Effector memory CD8-positive, alpha-beta T cell (primary cell): ENCODE results near the gene MPZL2.

Experiments
- ATAC-seq: fragments of 150-1000 bp; cut with Tn5 transposase; replicated peaks from 2 replicates; pipeline ENCODE4 v1.10.0; 2021; ENCODE audit warnings: mild to moderate bottlenecking, moderate library complexity
- DNase-seq, 3 experiments: peaks; one replicate each; pipeline ENCODE4 v3.0.0; 2021
- H3K27ac Mint-ChIP-seq, 2 donors: one replicate each; pipeline ENCODE4 v1.8.0; 2022; ENCODE audit warnings: mild to moderate bottlenecking in 2 of 2, mixed read lengths in 2 of 2, moderate library complexity in 2 of 2
- H3K27me3 Mint-ChIP-seq, 2 donors: one replicate each; pipeline ENCODE4 v1.8.0; 2022; ENCODE audit warnings: mixed read lengths in 2 of 2
- H3K36me3 Mint-ChIP-seq: one replicate; pipeline ENCODE4 v1.8.0; 2022; ENCODE audit warnings: mild to moderate bottlenecking, moderate library complexity, mixed read lengths; ENCODE audit not compliant: insufficient read depth
- H3K4me1 Mint-ChIP-seq, 2 donors: one replicate each; pipeline ENCODE4 v1.8.0; 2022; ENCODE audit warnings: low read depth in 2 of 2, mixed read lengths in 2 of 2
- H3K4me3 Mint-ChIP-seq, 2 donors: one replicate each; pipeline ENCODE4 v1.8.0; 2022; ENCODE audit warnings: mild to moderate bottlenecking in 2 of 2, mixed read lengths in 2 of 2, moderate library complexity in 2 of 2
- H3K9me3 Mint-ChIP-seq, 2 donors: one replicate each; pipeline ENCODE4 v1.8.0; 2022; ENCODE audit warnings: mixed read lengths in 2 of 2

The MPZL2 gene

GRCh38 chr11:118276422-118276821 is 12.3 kb upstream of the MPZL2 start:
- Mint-ChIP-seq H3K4me3 (no peak overlapping the region), H3K27ac (no peak overlapping the region), H3K4me1 (peaks cover 2 to 3% of the 10 kb centered on the region in 2 donors), H3K27me3 (no peaks in the 10 kb centered on the region), H3K9me3 (no peaks in the 10 kb centered on the region), H3K36me3 (no peaks in the 10 kb centered on the region)
- no peak for ATAC-seq
- DNase-seq = no peak

- Mint-ChIP-seq H3K4me3 (no peak overlapping the region), H3K9me3 (no peaks in the 10 kb centered on the region), H3K27ac (no peak overlapping the region), H3K36me3 (no peaks in the 10 kb centered on the region), H3K27me3 (no peaks in the 10 kb centered on the region), H3K4me1 (no peaks in the 10 kb centered on the region)
- DNase-seq (no peak), ATAC-seq (no peak)
These were observed 11.1 kb upstream of the MPZL2 start for GRCh38 chr11:118275176-118275575.

GRCh38 chr11:118274186-118274585 is 10.1 kb upstream of the MPZL2 start:
- ATAC-seq (no peak), DNase-seq (no peak)
- H3K27ac Mint-ChIP-seq = no peak overlapping the region
- H3K36me3 Mint-ChIP-seq = no peaks in the 10 kb centered on the region
- no peaks in the 10 kb centered on the region for H3K4me1 Mint-ChIP-seq
- no peaks in the 10 kb centered on the region for H3K9me3 Mint-ChIP-seq
- H3K27me3 Mint-ChIP-seq = no peaks in the 10 kb centered on the region
- H3K4me3 Mint-ChIP-seq = no peak overlapping the region

GRCh38 chr11:118272001-118272400 is 7.9 kb upstream of the MPZL2 start:
- H3K4me1 Mint-ChIP-seq = no peaks in the 10 kb centered on the region
- no peaks in the 10 kb centered on the region for H3K27me3 Mint-ChIP-seq
- no peak overlapping the region for H3K4me3 Mint-ChIP-seq
- H3K9me3 Mint-ChIP-seq = no peaks in the 10 kb centered on the region
- DNase-seq = no peak
- ATAC-seq = no peak
- H3K36me3 Mint-ChIP-seq = no peaks in the 10 kb centered on the region
- H3K27ac Mint-ChIP-seq = no peak overlapping the region

- H3K36me3 Mint-ChIP-seq = no peaks in the 10 kb centered on the region
- no peak for ATAC-seq
- H3K27me3 Mint-ChIP-seq = peaks cover 17 to 18% of the 10 kb centered on the region in 2 donors
These were observed 3.4 kb upstream of the MPZL2 start for GRCh38 chr11:118267486-118267885.

GRCh38 chr11:118265954-118266353 is 1.9 kb upstream of the MPZL2 start:
- DNase-seq (no peak), ATAC-seq (no peak)
- Mint-ChIP-seq H3K4me3 (no peak overlapping the region), H3K9me3 (no peaks in the 10 kb centered on the region), H3K4me1 (peaks cover 4 to 9% of the 10 kb centered on the region in 2 donors), H3K27me3 (peaks cover 23% of the 10 kb centered on the region in 2 donors), H3K27ac (no peak overlapping the region), H3K36me3 (no peaks in the 10 kb centered on the region)

More at GRCh38 chr11:118267486-118267885, 3.4 kb upstream of the MPZL2 start:
- Mint-ChIP-seq H3K4me1 (peaks cover 4 to 5% of the 10 kb centered on the region in 2 donors), H3K4me3 (no peak overlapping the region), H3K9me3 (no peaks in the 10 kb centered on the region), H3K27ac (no peak overlapping the region)
- DNase-seq = no peak

- ATAC-seq = no peak
- no peaks in the 10 kb centered on the region for H3K36me3 Mint-ChIP-seq
- H3K9me3 Mint-ChIP-seq = no peaks in the 10 kb centered on the region
- no peak for DNase-seq
- peak overlapping the region; percentile 66 to 73 for H3K4me3 Mint-ChIP-seq
- H3K27me3 Mint-ChIP-seq = peaks cover 23% of the 10 kb centered on the region in 2 donors
- H3K4me1 Mint-ChIP-seq = peaks cover 4 to 11% of the 10 kb centered on the region in 2 donors
- peak overlapping the region in 1 of 2 donors; percentile 78 for H3K27ac Mint-ChIP-seq
These were observed 720 bp upstream of the MPZL2 start for GRCh38 chr11:118264569-118265465.

GRCh38 chr11:118263112-118263511 is 985 bp downstream of the MPZL2 start:
- Mint-ChIP-seq H3K9me3 (no peaks in the 10 kb centered on the region), H3K27me3 (peaks cover 23% of the 10 kb centered on the region in 2 donors), H3K4me3 (no peak overlapping the region), H3K4me1 (peaks cover 4 to 12% of the 10 kb centered on the region in 2 donors), H3K27ac (no peak overlapping the region), H3K36me3 (no peaks in the 10 kb centered on the region)
- no peak for DNase-seq
- no peak for ATAC-seq

- Mint-ChIP-seq H3K4me1 (peaks cover 4 to 12% of the 10 kb centered on the region in 2 donors), H3K36me3 (no peaks in the 10 kb centered on the region)
These were observed 3.7 kb downstream of the MPZL2 start for GRCh38 chr11:118260353-118260752.

GRCh38 chr11:118259138-118259537 is 5.0 kb downstream of the MPZL2 start:
- no peak for DNase-seq
- Mint-ChIP-seq H3K36me3 (no peaks in the 10 kb centered on the region), H3K27ac (no peak overlapping the region), H3K4me3 (no peak overlapping the region), H3K4me1 (peaks cover under 1 to 8% of the 10 kb centered on the region in 2 donors), H3K9me3 (no peaks in the 10 kb centered on the region), H3K27me3 (peaks cover 17 to 19% of the 10 kb centered on the region in 2 donors)
- ATAC-seq = no peak

More at GRCh38 chr11:118260353-118260752, 3.7 kb downstream of the MPZL2 start:
- Mint-ChIP-seq H3K27ac (no peak overlapping the region), H3K4me3 (no peak overlapping the region), H3K27me3 (peaks cover 23% of the 10 kb centered on the region in 2 donors), H3K9me3 (no peaks in the 10 kb centered on the region)
- peak in 1 of 3 experiments; percentile 22 for DNase-seq
- peak; percentile 96 for ATAC-seq

GRCh38 chr11:118258410-118258809 is 5.7 kb downstream of the MPZL2 start:
- no peak overlapping the region for H3K4me3 Mint-ChIP-seq
- peaks cover 13 to 15% of the 10 kb centered on the region in 2 donors for H3K27me3 Mint-ChIP-seq
- H3K27ac Mint-ChIP-seq = no peak overlapping the region
- DNase-seq (no peak), ATAC-seq (no peak)
- no peaks in the 10 kb centered on the region for H3K36me3 Mint-ChIP-seq
- no peaks in the 10 kb centered on the region for H3K9me3 Mint-ChIP-seq
- H3K4me1 Mint-ChIP-seq = peaks cover 0 to 8% of the 10 kb centered on the region in 2 donors

GRCh38 chr11:118252688-118253087 is 11.4 kb downstream of the MPZL2 start:
- ATAC-seq (no peak), DNase-seq (no peak)
- Mint-ChIP-seq H3K4me3 (peak overlapping the region; percentile 95 to 98), H3K4me1 (peaks cover 17 to 25% of the 10 kb centered on the region in 2 donors), H3K27me3 (no peaks in the 10 kb centered on the region), H3K36me3 (peaks cover 34% of the 10 kb centered on the region), H3K9me3 (no peaks in the 10 kb centered on the region), H3K27ac (peak overlapping the region; percentile 99 to 100)

GRCh38 chr11:118251858-118252652 is 12.0 kb downstream of the MPZL2 start, which contains the start of gene MPZL3:
MPZL3 (minus strand) TSS chr11:118252365; CDS start chr11:118252294, 71 bp downstream.
- DNase-seq (peak; percentile 85 to 90 (median 87)), ATAC-seq (peak; percentile 85)
- Mint-ChIP-seq H3K9me3 (no peaks in the 10 kb centered on the region), H3K4me3 (peak within 1 kb of the TSS; percentile 95 to 98), H3K36me3 (peaks cover 34% of the 10 kb centered on the region), H3K27ac (peak within 1 kb of the TSS; percentile 99 to 100), H3K27me3 (no peaks in the 10 kb centered on the region), H3K4me1 (peaks cover 21 to 31% of the 10 kb centered on the region in 2 donors)
